Measurements from ENCODE around the gene STX3. TPM values are rescaled to one million over a fixed set of nuclear protein-coding genes. Genes with fewer than 3 reads are reported as not detected.

Gene STX3
- total RNA-seq, 2 donors from 2014 or later: 9.5 to 12.6 TPM

DNA sequence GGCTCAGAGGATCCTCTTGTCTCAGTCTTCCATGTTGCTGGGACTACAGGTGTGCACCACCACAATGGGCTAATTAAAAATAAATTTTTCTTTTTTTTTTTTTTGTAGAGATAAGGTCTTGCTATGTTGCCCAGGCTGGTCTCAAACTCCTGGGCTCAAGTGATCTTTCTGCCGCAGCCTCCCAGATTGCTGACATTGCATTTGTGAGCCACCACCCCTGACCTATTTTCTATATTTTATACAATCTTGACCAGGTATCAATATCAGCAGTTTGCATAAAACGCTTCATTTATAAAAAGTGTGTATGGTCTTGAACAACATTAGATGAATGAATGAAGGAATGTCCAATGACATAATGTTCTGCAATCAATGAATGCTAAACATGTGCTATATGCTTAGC lies 9.1 kb upstream of the STX3 start:
- no peak for ATAC-seq (replicated peaks)
- Mint-ChIP-seq H3K27ac (no peak overlapping the region), H3K4me3 (no peak overlapping the region), H3K4me1 (no peaks in the 10 kb centered on the region), H3K36me3 (ENCODE audit: low read depth) (no peaks in the 10 kb centered on the region), H3K27me3 (peaks cover 20% of the 10 kb centered on the region), H3K9me3 (no peaks in the 10 kb centered on the region)

- Mint-ChIP-seq H3K4me1 (no peaks in the 10 kb centered on the region), H3K9me3 (no peaks in the 10 kb centered on the region), H3K36me3 (ENCODE audit: low read depth) (no peaks in the 10 kb centered on the region), H3K27ac (peak overlapping the region; percentile 37), H3K27me3 (peaks cover 5% of the 10 kb centered on the region), H3K4me3 (peak overlapping the region; percentile 86)
- ATAC-seq (replicated peaks): peak; percentile 80
Measured at GRCh38 chr11:59753650-59754493, 1.3 kb upstream of the STX3 start.

DNA sequence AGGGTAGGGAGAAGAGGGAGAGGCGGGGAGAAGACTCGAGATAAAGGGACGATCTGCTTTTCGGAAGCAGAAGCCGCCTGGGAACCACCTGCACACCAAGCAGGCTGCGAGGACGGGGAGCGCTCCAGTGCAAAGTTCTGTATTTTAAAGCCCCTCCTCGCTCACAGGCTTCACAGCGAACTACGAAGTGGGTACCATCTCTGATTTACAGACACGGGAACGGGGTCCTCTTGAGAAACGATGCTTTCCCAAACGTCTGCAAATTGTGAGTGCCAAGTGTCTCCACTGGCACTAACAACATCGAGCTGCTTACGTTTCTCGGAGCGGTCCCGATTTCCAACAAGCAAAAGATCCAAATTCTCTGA lies 700 bp upstream of the STX3 start:
- H3K36me3 Mint-ChIP-seq (ENCODE audit: low read depth): no peaks in the 10 kb centered on the region
- H3K27me3 Mint-ChIP-seq: no peaks in the 10 kb centered on the region
- peak; percentile 33 for ATAC-seq (replicated peaks)
- no peaks in the 10 kb centered on the region for H3K9me3 Mint-ChIP-seq
- peak overlapping the region; percentile 86 for H3K4me3 Mint-ChIP-seq
- no peaks in the 10 kb centered on the region for H3K4me1 Mint-ChIP-seq
- H3K27ac Mint-ChIP-seq: peak overlapping the region; percentile 48

DNA sequence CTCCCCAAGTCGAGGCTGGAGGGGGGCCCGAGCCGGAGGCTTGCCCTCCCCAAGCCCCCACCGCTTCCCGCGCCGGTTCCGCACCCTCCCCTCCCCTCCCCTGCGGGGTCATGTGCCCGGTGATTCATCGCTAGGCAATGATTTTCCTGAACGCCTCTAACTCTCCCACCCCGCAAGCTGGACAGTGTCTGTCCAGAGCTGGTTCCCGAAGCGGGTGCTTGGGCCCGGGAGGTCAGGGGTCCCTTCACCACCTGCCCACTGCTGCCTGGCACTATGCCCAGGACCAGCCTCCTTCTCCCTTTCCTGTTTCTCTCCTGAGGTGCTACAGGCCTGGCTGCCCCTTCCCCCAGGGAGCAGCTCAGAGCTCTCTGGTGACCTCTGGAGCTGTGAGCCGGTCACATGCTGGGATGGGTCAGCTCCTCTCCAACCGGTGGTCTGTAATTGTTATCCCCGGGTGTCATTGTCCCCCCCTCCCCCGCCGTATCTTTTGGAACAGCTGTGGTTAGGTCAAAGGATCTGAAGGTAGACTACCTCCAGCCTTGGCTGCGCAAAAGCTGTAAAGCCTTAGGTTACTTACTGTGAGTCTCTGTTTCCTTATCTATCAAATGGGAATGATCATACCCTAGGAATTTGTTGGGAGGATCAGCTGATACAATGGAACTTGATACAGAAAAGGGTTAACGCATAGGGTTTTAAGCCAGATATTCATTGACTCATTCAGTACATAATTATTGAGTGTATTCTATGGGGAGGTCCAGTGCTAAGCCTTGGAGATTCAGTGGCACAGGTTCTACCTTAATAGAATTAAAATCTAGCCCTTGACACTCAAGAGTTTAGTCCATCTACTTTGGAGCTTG lies 753 bp downstream of the STX3 start:
- H3K36me3 Mint-ChIP-seq (ENCODE audit: low read depth): no peaks in the 10 kb centered on the region

DNA sequence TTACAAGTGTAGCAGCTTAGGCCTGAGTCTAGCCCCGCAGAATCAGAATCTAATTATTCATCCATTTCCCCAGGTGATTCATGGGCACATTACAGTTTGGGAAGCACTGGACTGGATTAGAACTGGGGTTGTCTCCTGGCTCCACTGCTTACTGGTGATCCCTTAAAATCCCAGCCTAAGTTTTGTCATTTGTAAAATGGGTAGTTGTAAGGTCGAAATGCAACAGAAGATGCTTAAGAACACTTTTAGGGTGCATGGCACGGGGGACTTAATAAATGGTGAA lies 1.3 kb downstream of the STX3 start:
- Mint-ChIP-seq H3K36me3 (ENCODE audit: low read depth) (no peaks in the 10 kb centered on the region), H3K4me1 (no peaks in the 10 kb centered on the region), H3K27ac (no peak overlapping the region), H3K9me3 (no peaks in the 10 kb centered on the region), H3K4me3 (peak overlapping the region; percentile 76), H3K27me3 (no peaks in the 10 kb centered on the region)
- ATAC-seq (replicated peaks): no peak

More for the DNA sequence above, 753 bp downstream of the STX3 start:
- no peak overlapping the region for H3K27ac Mint-ChIP-seq
- H3K27me3 Mint-ChIP-seq: no peaks in the 10 kb centered on the region
- H3K4me1 Mint-ChIP-seq: no peaks in the 10 kb centered on the region
- peak; percentile 33 for ATAC-seq (replicated peaks)
- H3K4me3 Mint-ChIP-seq: peak overlapping the region; percentile 76
- no peaks in the 10 kb centered on the region for H3K9me3 Mint-ChIP-seq

GRCh38 chr11:59756845-59757244 lies 1.7 kb downstream of the STX3 start:
- H3K4me3 Mint-ChIP-seq: peak overlapping the region; percentile 76
- no peaks in the 10 kb centered on the region for H3K27me3 Mint-ChIP-seq
- no peaks in the 10 kb centered on the region for H3K9me3 Mint-ChIP-seq
- H3K4me1 Mint-ChIP-seq: no peaks in the 10 kb centered on the region
- no peak overlapping the region for H3K27ac Mint-ChIP-seq
- no peaks in the 10 kb centered on the region for H3K36me3 Mint-ChIP-seq (ENCODE audit: low read depth)
- no peak for ATAC-seq (replicated peaks)

GRCh38 chr11:59758401-59759037 lies 3.3 kb downstream of the STX3 start:
- no peak for ATAC-seq (replicated peaks)
- H3K36me3 Mint-ChIP-seq (ENCODE audit: low read depth): no peaks in the 10 kb centered on the region

GRCh38 chr11:59759900-59760299 lies 4.7 kb downstream of the STX3 start:
- no peaks in the 10 kb centered on the region for H3K9me3 Mint-ChIP-seq
- H3K27me3 Mint-ChIP-seq: no peaks in the 10 kb centered on the region
- no peak overlapping the region for H3K27ac Mint-ChIP-seq
- ATAC-seq (replicated peaks): no peak
- no peaks in the 10 kb centered on the region for H3K4me1 Mint-ChIP-seq
- H3K4me3 Mint-ChIP-seq: no peak overlapping the region
- no peaks in the 10 kb centered on the region for H3K36me3 Mint-ChIP-seq (ENCODE audit: low read depth)

More at GRCh38 chr11:59758401-59759037, 3.3 kb downstream of the STX3 start:
- H3K4me3 Mint-ChIP-seq: no peak overlapping the region
- no peak overlapping the region for H3K27ac Mint-ChIP-seq
- H3K4me1 Mint-ChIP-seq: no peaks in the 10 kb centered on the region
- no peaks in the 10 kb centered on the region for H3K9me3 Mint-ChIP-seq
- H3K27me3 Mint-ChIP-seq: no peaks in the 10 kb centered on the region

- Mint-ChIP-seq H3K4me3 (no peak overlapping the region), H3K4me1 (peaks cover 5% of the 10 kb centered on the region), H3K36me3 (ENCODE audit: low read depth) (no peaks in the 10 kb centered on the region), H3K27me3 (no peaks in the 10 kb centered on the region), H3K9me3 (no peaks in the 10 kb centered on the region), H3K27ac (no peak overlapping the region)
- ATAC-seq (replicated peaks): no peak
Measured at GRCh38 chr11:59760771-59761170, 5.6 kb downstream of the STX3 start.

DNA sequence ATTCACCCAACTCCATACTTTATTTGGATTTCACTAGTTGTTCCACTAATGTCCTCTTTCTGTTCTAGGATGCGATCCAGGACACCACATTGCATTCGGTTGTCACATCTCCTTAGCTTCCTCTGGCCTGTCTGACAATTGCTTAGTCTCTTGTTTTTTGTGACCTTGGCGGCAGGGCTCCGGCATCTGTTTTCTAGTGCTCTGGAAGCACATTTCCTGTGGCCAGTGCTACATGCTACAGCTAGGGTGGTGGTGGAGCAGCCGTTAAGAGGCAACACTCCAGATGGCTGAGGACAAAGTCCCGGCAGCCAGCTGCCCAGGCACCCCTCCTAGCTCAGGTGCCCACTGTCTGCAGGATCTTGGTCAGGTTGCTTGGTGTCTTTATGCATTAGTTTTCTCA lies 6.8 kb downstream of the STX3 start:
- peaks cover 5% of the 10 kb centered on the region for H3K4me1 Mint-ChIP-seq
- no peaks in the 10 kb centered on the region for H3K27me3 Mint-ChIP-seq
- H3K4me3 Mint-ChIP-seq: no peak overlapping the region
- H3K9me3 Mint-ChIP-seq: no peaks in the 10 kb centered on the region
- H3K36me3 Mint-ChIP-seq (ENCODE audit: low read depth): no peaks in the 10 kb centered on the region
- no peak for ATAC-seq (replicated peaks)
- no peak overlapping the region for H3K27ac Mint-ChIP-seq

DNA sequence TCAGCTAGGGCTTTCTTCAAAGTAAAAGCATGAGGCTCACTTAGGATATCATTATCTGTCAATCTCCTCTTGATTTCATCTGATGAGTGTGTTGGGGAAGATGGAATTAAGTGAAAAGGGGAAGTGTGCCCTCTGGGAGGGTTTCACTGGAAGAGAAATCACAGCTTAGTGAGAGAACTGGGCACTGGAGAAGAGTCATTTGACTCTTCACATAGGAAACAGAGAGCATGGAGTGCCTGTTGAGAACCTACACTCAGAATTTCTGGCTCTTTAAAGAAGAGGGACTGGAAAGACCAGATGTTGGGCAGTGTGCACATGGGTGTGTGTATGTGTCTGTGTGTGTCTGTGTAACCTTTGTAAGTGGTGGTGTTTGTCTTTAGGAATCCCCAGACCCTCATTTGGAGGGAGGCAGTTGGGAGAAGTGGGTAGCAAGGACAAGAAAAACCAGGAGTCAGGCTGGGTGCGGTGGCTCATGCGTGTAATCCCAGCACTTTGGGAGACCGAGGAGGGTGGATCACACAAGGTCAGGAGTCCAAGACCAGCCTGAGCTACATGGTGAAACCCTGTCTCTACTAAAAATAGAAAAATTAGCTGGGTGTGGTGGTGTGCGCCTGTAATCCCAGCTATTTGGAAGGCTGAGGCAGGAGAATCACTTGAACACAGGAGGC lies 10.0 kb downstream of the STX3 start:
- no peak overlapping the region for H3K27ac Mint-ChIP-seq
- H3K4me1 Mint-ChIP-seq: peaks cover 5% of the 10 kb centered on the region
- ATAC-seq (replicated peaks): no peak
- H3K36me3 Mint-ChIP-seq (ENCODE audit: low read depth): no peaks in the 10 kb centered on the region
- H3K27me3 Mint-ChIP-seq: no peaks in the 10 kb centered on the region
- H3K9me3 Mint-ChIP-seq: no peaks in the 10 kb centered on the region
- no peak overlapping the region for H3K4me3 Mint-ChIP-seq

GRCh38 chr11:59766542-59767224 lies 11.5 kb downstream of the STX3 start:
- ATAC-seq (replicated peaks): no peak

GRCh38 chr11:59767225-59767611 lies 12.0 kb downstream of the STX3 start:
- no peaks in the 10 kb centered on the region for H3K27me3 Mint-ChIP-seq
- H3K9me3 Mint-ChIP-seq: no peaks in the 10 kb centered on the region
- H3K4me1 Mint-ChIP-seq: peaks cover 11% of the 10 kb centered on the region
- H3K27ac Mint-ChIP-seq: no peak overlapping the region
- ATAC-seq (replicated peaks): peak; percentile 52
- no peak overlapping the region for H3K4me3 Mint-ChIP-seq
- H3K36me3 Mint-ChIP-seq (ENCODE audit: low read depth): no peaks in the 10 kb centered on the region

More at GRCh38 chr11:59766542-59767224, 11.5 kb downstream of the STX3 start:
- Mint-ChIP-seq H3K9me3 (no peaks in the 10 kb centered on the region), H3K27me3 (no peaks in the 10 kb centered on the region), H3K4me3 (no peak overlapping the region), H3K4me1 (peaks cover 9% of the 10 kb centered on the region), H3K27ac (no peak overlapping the region), H3K36me3 (ENCODE audit: low read depth) (no peaks in the 10 kb centered on the region)

DNA sequence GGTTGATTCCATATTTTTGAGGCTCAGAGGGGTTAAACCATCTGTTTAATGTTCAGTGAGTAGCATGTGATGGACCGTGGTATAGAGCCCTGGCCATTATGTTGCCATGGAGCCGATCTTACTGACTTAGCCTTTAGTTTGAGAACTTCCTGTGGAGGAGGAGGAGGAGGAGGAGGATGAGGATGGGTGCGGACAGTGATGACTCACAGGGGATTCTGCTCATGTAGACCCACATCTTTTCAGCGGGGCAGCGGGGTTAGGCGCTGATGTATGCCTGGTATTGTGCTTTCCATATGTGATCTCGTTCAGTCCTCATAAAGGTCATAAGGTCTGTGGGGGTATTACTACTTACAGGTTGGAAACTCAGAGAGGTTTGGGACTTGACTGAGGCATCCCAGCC lies 13.9 kb downstream of the STX3 start:
- no peaks in the 10 kb centered on the region for H3K27me3 Mint-ChIP-seq
- ATAC-seq (replicated peaks): peak; percentile 25
- H3K4me3 Mint-ChIP-seq: no peak overlapping the region
- H3K27ac Mint-ChIP-seq: no peak overlapping the region
- peaks cover 11% of the 10 kb centered on the region for H3K4me1 Mint-ChIP-seq
- H3K9me3 Mint-ChIP-seq: no peaks in the 10 kb centered on the region
- H3K36me3 Mint-ChIP-seq (ENCODE audit: low read depth): peaks cover 8% of the 10 kb centered on the region
